ENCODE data around the gene TRAK1.

Gene TRAK1

GRCh38 chr3:42262525-42262924, 171.4 kb downstream of the TRAK1 start:
- no peak for DNase-seq

- no peak for DNase-seq
Measured at GRCh38 chr3:42263354-42264346, 172.5 kb downstream of the TRAK1 start.

- no peak for DNase-seq
Measured at GRCh38 chr3:42264399-42265058, 173.4 kb downstream of the TRAK1 start.

DNA sequence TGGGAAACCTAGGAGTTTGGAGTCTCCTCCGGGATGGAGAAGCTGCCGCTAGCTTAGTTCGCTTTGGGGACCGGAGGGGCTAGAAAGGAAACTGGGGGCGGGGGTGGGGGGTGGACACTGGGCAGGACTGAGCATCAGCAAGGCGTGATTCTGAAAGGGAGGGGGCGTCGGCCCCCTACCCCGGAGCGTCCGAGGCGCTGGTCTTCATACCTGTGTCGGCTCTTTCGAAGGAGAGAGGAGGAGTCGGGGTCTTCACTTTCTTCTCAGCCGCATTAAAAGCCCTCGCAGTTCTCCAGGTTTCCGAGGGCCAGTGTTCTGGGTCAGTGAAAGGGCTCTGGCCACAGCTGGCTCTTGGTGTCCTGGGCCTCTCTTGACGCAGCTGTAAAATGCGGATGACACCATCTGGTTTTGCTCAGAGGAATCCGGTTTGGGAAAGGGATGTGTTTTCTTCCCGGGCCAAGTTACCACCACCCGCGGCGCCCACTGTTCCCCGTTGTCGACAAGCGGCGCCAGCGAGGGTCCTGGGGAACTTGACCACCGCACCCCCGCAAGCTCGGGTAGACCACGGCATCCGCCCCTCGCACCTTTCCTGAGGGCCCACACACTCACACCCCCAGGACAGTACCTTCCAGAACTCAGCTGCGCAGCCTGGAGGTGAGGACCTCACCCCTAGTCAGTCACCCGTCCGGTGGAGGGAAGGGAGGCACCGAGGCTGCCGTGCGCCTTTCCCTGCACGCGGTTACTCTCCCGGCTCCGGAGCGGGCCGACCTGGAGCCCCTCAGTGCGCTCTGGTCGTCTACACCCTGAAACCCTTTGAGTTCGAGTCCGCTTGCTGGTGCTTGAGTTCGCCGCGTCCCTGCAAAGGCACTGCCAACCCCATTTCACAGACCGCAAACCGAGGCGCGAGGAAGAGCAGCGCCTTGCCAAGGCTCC, 174.2 kb downstream of the TRAK1 start:
- DNase-seq: no peak

GRCh38 chr3:42266085-42266484, 174.9 kb downstream of the TRAK1 start, which contains the start of gene CCK:
Gene CCK, minus strand, starts transcription at chr3:42266185. Its CDS starts 2,555 bp downstream, at chr3:42263630.
- DNase-seq: no peak

DNA sequence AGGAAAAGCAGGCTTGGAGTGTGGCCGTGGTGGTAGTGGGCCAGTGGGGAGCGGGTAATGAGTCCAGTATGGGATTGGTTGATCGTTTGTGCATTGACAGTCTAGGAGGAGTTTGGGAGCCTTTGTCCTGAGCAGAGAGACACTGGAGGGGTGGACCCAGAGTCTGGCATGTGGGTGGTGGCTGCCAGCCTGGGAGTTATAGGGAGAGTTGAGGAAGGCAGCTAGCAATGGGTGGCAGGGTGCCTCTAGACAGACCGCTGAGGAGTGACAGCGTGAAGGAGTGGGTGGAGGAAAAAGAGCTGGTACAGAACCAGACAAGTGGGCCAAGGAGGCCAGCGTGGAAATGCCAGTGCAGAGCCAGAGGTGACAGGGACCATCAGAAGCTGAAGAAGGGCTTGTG, 176.7 kb downstream of the TRAK1 start:
- no peak for DNase-seq

GRCh38 chr3:42269647-42270046, 178.5 kb downstream of the TRAK1 start:
- no peak for DNase-seq

- no peak for DNase-seq
Measured at GRCh38 chr3:42270561-42270960, 179.4 kb downstream of the TRAK1 start.

GRCh38 chr3:42271786-42272185, 180.6 kb downstream of the TRAK1 start:
- no peak for DNase-seq

DNA sequence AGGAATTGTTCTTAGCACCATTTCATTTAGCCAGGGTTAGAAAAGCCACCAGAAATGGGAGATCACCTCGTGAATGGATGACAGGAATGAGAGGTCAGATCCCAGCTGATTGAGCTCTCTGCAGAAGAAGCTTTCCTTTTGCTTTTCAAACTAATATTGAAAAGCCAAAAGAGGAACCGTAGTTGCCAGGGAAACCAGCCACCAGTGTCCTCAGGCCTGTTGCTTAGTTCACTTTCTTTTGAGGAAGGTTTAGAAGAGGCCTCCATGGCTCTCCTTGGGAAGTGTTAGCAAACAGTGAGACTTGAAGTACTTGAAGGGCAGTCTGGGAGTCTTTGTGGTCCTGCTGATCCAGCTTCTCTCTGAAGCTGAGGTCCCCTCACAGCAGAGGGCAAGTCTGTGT, 182.2 kb downstream of the TRAK1 start:
- no peak for DNase-seq

- DNase-seq: no peak
Measured at GRCh38 chr3:42274266-42274665, 183.1 kb downstream of the TRAK1 start.

DNA sequence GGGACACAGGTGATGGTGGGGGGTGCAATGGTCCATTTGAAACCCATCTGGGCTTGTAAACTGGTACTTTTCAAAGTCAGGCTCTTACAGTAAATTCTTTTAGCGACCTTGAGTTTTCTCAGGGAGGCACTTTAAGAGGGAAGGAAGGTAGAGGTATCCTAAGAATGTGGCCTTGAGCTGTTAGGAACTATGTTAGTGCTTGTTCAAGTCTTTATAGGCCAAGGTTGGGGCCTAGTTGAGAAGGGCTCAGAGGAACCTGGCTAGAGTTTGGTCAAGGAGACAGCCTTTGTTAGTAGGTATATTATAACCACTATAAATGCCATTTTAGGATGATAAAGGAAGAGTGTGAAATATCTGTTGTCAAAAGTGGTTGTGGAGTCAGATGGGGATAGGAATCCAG, 184.1 kb downstream of the TRAK1 start:
- no peak for DNase-seq
